Omental fat pad (tissue), 4 donors: Measurements from ENCODE around the gene NTSR1. TPM values are rescaled to one million over a fixed set of nuclear protein-coding genes. Genes with fewer than 3 reads are reported as not detected.

ENCODE experiments used
- ATAC-seq: fragments of 150-250 bp; one replicate; pipeline ENCODE4 v1.9.1; 2016; ENCODE audit warnings: mild to moderate bottlenecking, moderate library complexity; ENCODE audit not compliant: low FRiP score
- DNase-seq: peaks from one replicate; pipeline ENCODE4 v3.0.0-alpha.2; 2019; ENCODE audit warnings: low spot score
- total RNA-seq, 4 donors: library from RNA; depleted of rRNA; stranded (reverse); fragments of >200 nt; gene quantifications; one replicate each; pipeline ENCODE4 v1.1.0, GENCODE V29; 2016
- TF ChIP-seq, protein P1 (sequence below), 3 donors: fragments of 450-650 bp; IDR thresholded peaks; one replicate each; pipeline ENCODE4 v1.5.1; 2016 to 2017; ENCODE audit warnings: antibody characterized with exemption in 3 of 3, mild to moderate bottlenecking in 3 of 3, moderate library complexity in 2 of 3

The NTSR1 gene
- total RNA-seq, 4 donors from 2014 or later: 0.24 to 0.25 TPM; not detected in 2

DNA sequence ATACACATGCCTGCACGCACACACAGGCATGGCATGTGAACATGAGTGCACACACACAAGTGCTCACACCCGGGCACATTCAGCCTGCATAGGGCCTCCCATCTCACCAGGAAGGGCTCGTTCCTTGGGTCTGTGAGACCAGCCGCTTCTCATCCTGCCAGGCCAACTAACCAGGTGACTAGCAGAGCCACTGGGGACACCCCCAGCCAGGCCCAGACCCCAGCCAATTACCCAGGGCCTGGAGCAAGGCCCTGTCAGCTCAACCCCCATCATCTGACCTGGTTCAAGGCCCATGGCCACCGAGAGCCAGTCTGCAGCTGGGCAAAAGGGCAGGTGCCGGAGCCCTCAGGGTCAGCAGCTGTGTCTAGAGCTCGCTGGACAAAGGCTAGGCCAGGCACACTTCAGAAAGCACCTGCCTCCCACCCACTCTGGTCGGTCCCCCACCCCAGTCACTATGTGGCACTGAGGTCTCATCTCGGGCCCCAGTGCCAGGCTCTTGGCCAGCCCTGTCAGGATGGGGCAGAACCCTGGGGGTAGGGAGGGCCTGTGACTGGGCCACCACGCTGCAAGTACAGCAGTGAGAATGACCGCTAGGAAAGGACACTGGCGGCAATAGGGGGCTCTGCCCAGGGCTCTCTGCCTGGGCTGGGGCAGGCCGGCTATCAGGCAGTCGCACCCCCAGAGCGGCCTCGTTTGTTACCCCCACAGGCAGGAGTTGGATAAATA, 60.9 kb downstream of the NTSR1 start:
- TF ChIP-seq, protein P1, sequence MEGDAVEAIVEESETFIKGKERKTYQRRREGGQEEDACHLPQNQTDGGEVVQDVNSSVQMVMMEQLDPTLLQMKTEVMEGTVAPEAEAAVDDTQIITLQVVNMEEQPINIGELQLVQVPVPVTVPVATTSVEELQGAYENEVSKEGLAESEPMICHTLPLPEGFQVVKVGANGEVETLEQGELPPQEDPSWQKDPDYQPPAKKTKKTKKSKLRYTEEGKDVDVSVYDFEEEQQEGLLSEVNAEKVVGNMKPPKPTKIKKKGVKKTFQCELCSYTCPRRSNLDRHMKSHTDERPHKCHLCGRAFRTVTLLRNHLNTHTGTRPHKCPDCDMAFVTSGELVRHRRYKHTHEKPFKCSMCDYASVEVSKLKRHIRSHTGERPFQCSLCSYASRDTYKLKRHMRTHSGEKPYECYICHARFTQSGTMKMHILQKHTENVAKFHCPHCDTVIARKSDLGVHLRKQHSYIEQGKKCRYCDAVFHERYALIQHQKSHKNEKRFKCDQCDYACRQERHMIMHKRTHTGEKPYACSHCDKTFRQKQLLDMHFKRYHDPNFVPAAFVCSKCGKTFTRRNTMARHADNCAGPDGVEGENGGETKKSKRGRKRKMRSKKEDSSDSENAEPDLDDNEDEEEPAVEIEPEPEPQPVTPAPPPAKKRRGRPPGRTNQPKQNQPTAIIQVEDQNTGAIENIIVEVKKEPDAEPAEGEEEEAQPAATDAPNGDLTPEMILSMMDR (IDR thresholded peaks at IDR 0.05): no peak
- ATAC-seq (no peak), DNase-seq (no peak)

DNA sequence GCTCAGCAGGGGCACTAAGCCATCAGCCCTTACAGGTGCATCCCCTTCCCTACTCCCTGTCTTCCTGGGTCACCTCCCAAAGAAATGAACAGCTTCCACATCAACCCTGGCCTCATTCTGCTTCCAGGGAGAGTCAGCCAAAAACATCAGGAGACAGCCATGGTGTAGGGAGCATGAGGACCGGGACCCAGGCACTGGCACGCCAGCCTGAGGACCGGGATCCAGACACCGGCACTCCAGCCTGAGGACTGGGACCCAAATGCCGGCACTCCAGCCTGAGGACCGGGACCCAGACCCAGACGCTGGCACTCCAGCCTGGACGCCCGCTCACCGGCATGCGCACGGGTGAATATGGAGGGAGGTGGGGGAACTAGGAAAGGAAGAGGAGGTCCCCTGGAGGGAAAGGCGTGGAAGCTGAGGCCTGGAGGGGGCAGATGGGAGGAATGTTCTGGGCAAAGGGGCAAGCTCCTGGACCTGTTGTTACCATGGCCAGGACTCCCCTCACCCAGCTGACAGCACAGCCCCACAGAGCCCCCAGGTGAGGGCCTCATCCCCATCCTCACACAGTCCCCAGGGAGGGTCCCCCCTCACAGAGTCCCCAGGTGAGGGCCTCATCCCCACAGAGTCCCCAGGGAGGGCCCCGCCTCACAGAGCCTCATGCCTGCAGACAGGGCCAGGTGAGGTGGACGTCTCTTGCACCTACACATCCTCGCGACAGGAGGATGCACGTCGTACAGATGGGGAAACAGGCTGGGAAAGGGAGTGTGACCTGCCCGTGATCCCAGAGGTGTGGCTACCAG, 61.7 kb downstream of the NTSR1 start:
- TF ChIP-seq, protein P1 (IDR thresholded peaks at IDR 0.05): no peak
- DNase-seq (no peak), ATAC-seq (no peak)

DNA sequence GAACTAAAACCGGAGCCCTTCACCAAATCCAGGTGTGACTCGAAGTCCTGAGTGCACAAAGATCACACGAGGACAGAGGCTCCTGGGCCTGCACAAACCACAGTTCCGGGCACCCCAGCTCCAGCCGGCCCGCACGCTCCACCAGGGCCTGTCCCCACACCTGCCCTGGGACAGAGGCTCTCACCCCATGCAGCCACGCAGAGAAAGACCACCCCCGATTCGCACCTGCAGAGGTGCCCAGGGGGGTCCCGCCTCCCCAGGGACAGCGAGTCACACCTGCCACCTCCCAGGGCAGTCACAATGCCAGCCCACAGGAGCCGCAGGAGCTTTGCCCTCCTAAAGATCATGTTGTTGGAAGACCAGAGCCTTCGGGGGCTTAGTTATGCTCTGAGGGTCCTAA, 62.3 kb downstream of the NTSR1 start:
- ATAC-seq (no peak), DNase-seq (no peak)
- TF ChIP-seq, protein P1 (IDR thresholded peaks at IDR 0.05): no peak

DNA sequence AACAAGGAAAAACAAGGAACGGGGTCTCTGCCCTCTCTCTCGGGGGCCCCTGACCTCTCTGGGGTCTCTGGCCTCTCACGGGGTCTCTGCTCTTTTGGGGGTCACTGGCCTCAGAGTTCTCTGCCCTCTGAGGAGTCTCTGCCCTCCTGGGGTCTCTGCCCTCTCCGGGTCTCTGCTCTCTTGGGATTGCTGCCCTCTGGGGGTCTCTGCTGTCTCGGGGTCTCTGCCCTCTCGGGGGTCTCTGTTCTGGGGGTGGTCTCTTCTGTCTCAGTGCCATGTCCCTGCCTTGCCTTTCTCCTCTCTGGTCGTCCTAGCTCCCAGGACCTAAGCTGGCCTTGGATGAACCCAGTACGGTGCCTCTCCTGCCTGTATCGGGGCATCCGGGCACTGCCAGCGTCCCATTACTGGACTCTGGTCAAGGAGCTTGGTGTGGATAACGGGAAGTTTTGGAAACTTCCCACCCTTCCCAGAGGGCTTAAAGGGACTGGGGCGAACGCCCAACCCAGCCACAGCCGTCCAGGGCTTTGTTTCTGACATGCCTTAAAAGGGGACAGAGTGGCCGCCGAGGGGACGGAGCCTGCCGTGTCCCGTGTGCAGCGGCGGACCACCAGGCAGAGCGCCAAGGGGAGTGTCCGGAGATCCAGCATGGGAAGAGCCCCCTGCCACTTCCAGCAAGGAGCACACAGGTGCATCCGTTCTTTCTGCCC, 62.9 kb downstream of the NTSR1 start:
- TF ChIP-seq, protein P1 (IDR thresholded peaks at IDR 0.05): no peak
- no peak for DNase-seq
- ATAC-seq: no peak

DNA sequence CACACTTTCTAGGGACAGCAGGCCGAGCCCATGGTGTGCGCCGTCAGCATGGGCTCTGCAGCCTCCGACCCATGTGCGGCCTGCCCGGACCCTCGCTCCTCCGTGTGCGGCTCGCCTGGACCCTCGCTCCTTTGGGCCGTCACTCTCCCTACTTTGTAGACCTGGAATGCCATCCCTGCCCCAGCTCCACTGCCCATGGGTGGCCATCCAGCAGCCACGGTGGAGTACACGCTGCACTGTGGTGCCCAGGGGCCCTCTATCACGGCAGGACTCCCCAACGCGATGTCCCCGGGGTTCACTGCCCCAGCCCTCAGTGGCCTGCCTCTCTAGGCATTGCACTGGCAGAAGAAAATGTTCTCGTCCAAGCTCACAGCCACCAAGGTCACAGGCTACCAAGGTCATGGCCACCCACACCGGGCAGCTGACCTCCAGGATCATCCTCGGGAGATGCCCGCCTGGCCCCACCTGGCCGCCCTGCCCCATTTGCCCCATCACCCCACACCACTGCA, 63.5 kb downstream of the NTSR1 start:
- DNase-seq: no peak

DNA sequence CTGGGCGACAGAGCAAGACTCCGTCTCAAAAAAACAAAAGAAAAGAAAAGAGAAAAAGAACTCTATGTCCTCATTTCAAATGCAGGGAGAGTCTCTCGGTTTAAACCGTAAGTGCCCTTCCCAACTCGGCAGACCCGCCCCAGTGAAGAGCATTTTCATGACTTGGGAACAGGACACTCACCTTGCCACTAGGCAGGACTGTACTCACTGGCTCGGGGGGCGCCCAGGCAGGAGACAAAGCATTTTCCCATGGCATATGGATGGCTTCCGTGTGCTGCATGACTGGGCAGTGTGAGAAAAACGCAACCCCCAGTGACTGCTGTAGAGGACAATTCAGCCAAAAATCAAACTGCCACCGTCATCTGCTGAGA, 64.0 kb downstream of the NTSR1 start:
- DNase-seq (no peak), ATAC-seq (no peak)
- TF ChIP-seq, protein P1 (IDR thresholded peaks at IDR 0.05): no peak

More for the DNA sequence above, 63.5 kb downstream of the NTSR1 start:
- ATAC-seq: no peak
- TF ChIP-seq, protein P1 (IDR thresholded peaks at IDR 0.05): no peak
